ENCODE results near the gene SDHA.
"Not testable (repeated sequence)": the region's sequence is repeated elsewhere in the genome, so short reads cannot be mapped to it uniquely, and the experiment has no call there.

The SDHA gene

DNA sequence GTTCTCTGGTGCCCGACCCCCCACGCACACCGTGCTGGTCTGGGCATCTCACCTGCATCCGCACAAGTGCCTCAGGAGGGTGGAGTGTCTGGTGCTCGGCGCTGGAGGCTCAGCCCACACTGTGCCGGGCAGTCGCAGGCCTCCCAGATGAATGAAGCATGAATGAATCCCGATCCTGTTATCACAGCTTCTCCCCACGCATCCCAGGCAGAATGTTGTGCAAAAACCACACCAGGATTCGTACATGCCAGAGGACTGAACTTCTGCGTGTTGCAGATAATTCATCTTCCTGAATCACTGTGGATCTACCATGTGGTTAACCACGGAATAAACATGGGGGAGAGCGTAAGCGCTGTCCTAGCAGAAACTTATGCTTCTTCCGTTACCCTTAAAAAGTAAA is 78.8 kb downstream of the SDHA start:
- DNase-seq (ENCODE audit: low read depth in 4 of 4, low spot score in 1 of 4): not testable (repeated sequence)

DNA sequence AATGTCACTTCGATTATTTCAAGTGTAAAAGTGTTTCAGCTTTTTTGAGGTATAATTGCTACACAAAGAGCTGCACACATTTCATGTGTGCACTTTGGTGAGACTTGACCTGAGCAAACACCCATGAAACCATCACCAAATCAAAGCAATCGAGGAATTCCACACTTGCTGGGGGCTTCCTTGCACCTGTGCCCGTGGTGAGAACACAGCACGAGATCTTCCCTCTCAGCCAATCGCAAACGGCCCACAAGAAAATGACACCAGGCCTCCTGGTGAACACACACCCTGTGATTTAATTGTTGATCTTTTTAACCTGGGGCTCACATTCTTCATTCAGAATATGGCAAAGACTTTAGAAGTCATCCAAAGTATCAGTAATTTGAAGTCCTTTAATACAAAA is 79.3 kb downstream of the SDHA start:
- DNase-seq (ENCODE audit: low read depth in 4 of 4, low spot score in 1 of 4): not testable (repeated sequence)

- DNase-seq (ENCODE audit: low read depth in 4 of 4, low spot score in 1 of 4): not testable (repeated sequence)
Measured at GRCh38 chr5:297991-298736, 80.0 kb downstream of the SDHA start.

DNA sequence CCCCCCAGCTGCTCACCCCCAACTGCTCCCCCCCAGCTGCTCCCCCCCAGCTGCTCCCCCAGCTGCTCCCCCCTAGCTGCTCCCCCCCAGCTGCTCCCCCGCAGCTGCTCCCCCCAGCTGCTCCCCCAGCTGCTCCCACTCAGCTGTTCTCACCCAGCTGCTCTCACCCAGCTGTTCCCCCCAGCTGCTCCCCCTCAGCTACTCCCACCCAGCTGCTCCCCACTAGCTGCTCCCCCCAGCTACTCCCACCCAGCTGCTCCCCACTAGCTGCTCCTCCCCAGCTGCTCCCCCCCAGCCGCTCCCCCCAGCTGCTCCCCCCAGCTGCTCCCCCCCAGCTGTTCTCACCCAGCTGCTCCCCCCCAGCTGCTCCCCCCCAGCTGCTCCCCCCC is 80.6 kb downstream of the SDHA start:
- no peak for DNase-seq (ENCODE audit: low read depth in 4 of 4, low spot score in 1 of 4)

DNA sequence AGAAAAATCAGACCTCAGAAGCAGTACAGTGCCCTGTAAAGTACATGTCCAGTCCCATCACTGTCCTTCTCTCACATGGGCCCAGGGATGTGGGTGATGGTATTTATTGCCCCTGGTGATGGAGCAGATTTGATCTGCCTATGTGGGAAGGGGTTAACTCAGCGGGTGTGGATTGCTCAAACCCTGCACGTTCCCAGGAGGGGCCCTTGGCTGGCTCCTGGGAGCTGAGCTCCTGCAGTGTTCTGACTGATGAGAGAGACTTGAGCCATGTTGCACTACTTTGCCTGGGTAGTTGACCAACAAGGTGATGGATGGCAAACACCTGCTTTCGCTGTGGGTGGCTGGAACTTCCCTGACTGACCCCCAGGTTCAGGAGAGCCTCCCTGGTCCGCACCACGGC is 81.8 kb downstream of the SDHA start:
- DNase-seq (ENCODE audit: low read depth in 4 of 4, low spot score in 1 of 4): not testable (repeated sequence)

DNA sequence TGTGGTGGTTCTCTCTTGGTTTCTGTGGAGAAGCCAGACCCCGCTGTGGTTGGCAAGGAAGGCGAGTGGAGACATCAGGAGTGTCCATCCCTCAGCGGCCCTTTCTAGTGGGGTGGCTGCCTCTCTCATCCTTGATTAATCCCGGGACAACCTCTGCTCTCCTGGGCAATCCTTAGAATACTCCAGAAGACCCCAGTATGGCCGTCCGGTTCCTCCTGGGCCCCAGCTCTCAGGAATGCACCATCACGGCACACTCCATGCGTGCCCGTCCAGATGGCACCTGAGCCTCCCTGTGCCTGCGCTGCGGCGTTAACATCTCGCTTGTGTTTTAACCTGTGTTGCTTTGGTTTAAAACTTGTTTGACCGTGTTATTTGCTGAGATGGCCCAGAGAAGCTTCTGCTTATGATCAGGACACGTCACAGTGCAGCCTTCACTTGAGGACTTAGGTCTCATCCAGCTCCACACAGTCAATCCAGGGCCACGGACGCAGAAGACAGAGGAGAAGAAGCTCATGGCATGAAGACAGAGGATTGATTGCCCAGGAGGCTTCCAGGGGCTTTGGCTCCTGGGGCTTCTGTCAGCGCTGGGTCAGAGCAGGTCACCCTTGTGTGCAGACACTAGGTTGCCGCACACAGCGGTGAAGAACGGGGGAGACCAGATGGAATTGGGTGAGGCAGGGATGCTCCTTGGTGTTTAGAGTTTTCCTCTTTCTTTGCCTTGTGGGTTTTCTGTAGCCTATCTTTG is 82.7 kb downstream of the SDHA start:
- not testable (repeated sequence) for DNase-seq (ENCODE audit: low read depth in 4 of 4, low spot score in 1 of 4)

- DNase-seq (ENCODE audit: low read depth in 4 of 4, low spot score in 1 of 4): not testable (repeated sequence)
Measured at GRCh38 chr5:302416-302815, 84.3 kb downstream of the SDHA start.

- DNase-seq (ENCODE audit: low read depth in 4 of 4, low spot score in 1 of 4): no peak
Measured at GRCh38 chr5:302966-303365, 84.8 kb downstream of the SDHA start.

DNA sequence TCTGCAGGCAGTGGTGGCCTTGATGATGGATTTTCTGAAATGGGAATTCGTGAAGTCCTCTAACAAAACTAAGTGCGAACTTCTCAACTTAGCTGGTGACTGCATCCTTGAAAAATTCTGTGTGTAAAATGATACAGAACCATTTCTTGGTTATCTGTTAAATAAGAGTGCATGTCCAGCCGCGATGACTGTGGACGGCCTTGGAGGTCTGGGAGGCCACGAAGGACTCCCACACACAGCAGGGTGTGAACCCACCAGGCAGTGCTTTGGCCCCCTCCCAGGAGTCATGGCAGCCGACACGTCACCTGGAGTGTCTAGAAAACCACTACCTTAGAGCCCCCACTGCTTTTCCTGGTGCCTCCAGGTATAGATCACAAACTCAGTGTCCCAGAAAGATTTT is 85.6 kb downstream of the SDHA start:
- not testable (repeated sequence) for DNase-seq (ENCODE audit: low read depth in 4 of 4, low spot score in 1 of 4)

DNA sequence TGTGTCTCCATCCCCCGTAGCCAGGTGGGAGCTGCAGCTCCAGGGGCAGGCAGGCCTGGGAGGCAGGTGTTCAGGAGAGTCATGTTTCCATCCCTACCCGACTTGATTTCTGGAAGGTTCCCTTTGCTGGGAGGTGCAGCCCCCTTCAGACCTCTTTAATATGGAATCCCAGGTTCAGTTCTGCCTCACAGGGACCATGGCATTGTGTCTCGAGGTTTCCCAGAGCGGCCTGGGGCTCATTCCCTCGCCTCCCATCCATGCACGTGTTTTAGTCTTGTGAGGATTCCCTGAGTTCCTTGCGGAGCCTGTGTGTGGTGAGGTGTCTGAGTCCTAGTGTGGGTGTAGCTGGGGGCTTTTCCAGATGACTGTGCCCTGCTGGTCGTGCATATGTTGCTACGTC is 86.9 kb downstream of the SDHA start:
- DNase-seq (ENCODE audit: low read depth in 4 of 4, low spot score in 1 of 4): no peak

DNA sequence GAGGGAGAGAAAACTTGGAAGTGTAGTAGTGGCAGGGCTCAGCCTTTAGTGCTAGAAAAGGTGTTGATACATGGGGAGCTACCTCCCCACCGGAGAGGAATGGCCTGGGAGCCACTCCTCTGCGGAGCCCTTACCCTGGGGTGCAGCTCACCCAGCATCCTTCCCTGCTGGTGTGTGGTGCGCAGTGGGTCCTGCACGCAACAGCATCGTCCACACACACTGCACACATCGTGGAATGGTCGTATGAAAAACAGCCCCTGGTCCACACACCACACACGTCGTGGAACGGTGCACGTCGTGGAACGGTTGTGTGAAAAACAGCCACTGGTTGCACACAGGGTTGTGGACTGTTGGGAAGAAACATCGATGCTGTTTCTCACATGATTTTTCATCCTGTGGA is 87.3 kb downstream of the SDHA start:
- DNase-seq (ENCODE audit: low read depth in 4 of 4, low spot score in 1 of 4): no peak

DNA sequence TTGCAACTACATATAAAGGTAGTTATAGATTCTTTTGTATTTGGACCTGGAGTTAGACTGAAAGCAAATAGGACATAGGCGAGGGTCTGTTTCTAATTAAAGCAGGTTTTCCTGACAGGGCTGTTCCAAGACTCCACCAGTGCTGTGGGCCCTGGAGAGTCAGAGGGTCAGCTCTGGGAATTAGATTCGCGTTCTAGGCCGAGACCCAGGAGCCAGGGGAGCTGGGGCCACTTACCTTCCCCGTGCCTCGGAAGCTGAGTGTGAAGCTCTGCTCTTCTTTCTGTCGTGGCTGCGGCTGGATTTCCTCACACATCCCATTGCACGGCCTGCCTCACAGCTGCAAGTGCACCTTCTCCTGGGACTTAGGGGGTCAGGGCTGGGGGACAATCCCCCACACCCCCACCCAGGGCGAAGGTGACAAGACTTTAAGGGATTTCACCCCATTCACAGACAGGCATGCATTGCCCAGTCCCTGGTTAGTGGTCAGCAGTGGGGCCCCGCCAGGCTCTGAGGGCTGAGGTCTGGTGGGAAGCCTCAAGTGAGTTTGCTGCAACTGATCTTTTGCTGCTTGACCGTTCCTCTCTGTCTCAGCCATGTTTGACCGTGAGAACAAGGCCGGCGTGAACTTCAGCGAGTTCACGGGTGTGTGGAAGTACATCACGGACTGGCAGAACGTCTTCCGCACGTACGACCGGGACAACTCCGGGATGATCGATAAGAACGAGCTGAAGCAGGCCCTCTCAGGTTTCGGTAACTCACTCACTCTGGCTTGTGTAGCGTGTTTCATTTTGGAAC is 88.1 kb downstream of the SDHA start:
- no peak for DNase-seq (ENCODE audit: low read depth in 4 of 4, low spot score in 1 of 4)

Data from stimulated activated CD4-positive, alpha-beta T cell treated with anti-CD3 and anti-CD28 coated beads, Interleukin-1b, Interleukin-23, amount 100 ng/mL, for 24 hours (primary cell).